A549 (cell line): ENCODE measurements around the gene PRX. TPM values are rescaled to one million over a fixed set of nuclear protein-coding genes. Genes with fewer than 3 reads are reported as not detected.
A peak's percentile ranks its signal among the peaks of the same experiment; 100 is the strongest.

Source experiments
- ATAC-seq, 2 experiments: fragments of 200-7000 bp in 1 of 2; fragments of >200 bp in 1 of 2; cut with Nextera tagmentation in 1 of 2; cut with Tn5 transposase in 1 of 2; 3 replicates each; pipeline versions ENCODE4 v1.8.0 to v1.9.1; 2018 to 2020; ENCODE audit warnings: mild to moderate bottlenecking in 1 of 2, moderate library complexity in 1 of 2
- CTCF ChIA-PET: fragments of 300-600 bp; sonication (Branson Sonifier 250); formaldehyde crosslinking; extraction: SDS; loops from one replicate; lab custom pipeline; 2021; ENCODE audit warnings: antibody characterized with exemption, inconsistent platforms; lab: Yijun Ruan, JAX
- POLR2A ChIA-PET: fragments of 350-600 bp; formaldehyde crosslinking; extraction: SDS; loops from one replicate; lab custom pipeline; 2021; ENCODE audit warnings: antibody characterized with exemption, inconsistent platforms; lab: Yijun Ruan, JAX
- DNase-seq, 2 experiments: peaks; one replicate each; pipeline versions ENCODE4 v3.0.0 to v3.0.0-alpha.2; 2011 to 2016; ENCODE audit warnings: low read depth in 1 of 2, low spot score in 1 of 2
- FAIRE-seq: peaks from 2 replicates; lab custom pipeline; 2011; peaks lifted over from hg19 to GRCh38; lab: Jason Lieb, UNC
- H3K27ac ChIP-seq, 2 experiments: fragments of >200 bp; sonication (Bioruptor Twin); formaldehyde crosslinking; 3 replicates each; pipeline ENCODE4 v1.5.1; 2016 to 2017
- H3K4me1 ChIP-seq: fragments of >200 bp; sonication (Bioruptor Twin); formaldehyde crosslinking; 3 replicates; pipeline ENCODE4 v1.6.1; 2016
- H3K4me2 ChIP-seq: fragments of >200 bp; sonication (Bioruptor Twin); formaldehyde crosslinking; 3 replicates; pipeline ENCODE4 v1.6.1; 2016
- H3K4me3 ChIP-seq: fragments of >200 bp; sonication (Bioruptor Twin); formaldehyde crosslinking; 3 replicates; pipeline ENCODE4 v1.5.1; 2016
- H3K9me3 ChIP-seq: fragments of >200 bp; sonication (Bioruptor Twin); formaldehyde crosslinking; 3 replicates; pipeline ENCODE4 v1.6.1; 2016
- BHLHE40 ChIP-seq: IDR thresholded peaks from 2 replicates; pipeline ENCODE4 v1.6.1; 2012; ENCODE audit warnings: low read depth, low read length, inconsistent platforms
- EHF ChIP-seq: fragments of 250-450 bp; sonication (Bioruptor Pico); IDR thresholded peaks from 2 replicates; pipeline ENCODE4 v1.5.0; 2020; ENCODE audit warnings: mild to moderate bottlenecking
- EHMT2 ChIP-seq: fragments of 200-600 bp; sonication (generic); IDR thresholded peaks from 2 replicates; pipeline ENCODE4 v1.6.1; 2016; ENCODE audit warnings: antibody characterized with exemption, low read depth, mild to moderate bottlenecking, moderate library complexity
- EP300 ChIP-seq, 2 experiments: fragments of >200 bp; sonication (Bioruptor Twin); formaldehyde crosslinking; IDR thresholded peaks; 2 replicates in 1 of 2; 3 replicates in 1 of 2; pipeline ENCODE4 v1.6.1; 2016 to 2017
- FOXS1 ChIP-seq: fragments of 250-450 bp; sonication (Bioruptor Pico); IDR thresholded peaks from 2 replicates; pipeline ENCODE4 v1.5.0; 2020; ENCODE audit warnings: mild to moderate bottlenecking, moderate library complexity
- GATA3 ChIP-seq: IDR thresholded peaks from 2 replicates; pipeline ENCODE4 v1.6.1; 2012; ENCODE audit warnings: borderline replicate concordance
- JUN ChIP-seq, 2 experiments: fragments of >200 bp; sonication (Bioruptor Twin); formaldehyde crosslinking; IDR thresholded peaks; 2 replicates in 1 of 2; 3 replicates in 1 of 2; pipeline ENCODE4 v1.6.1; 2016 to 2017
- MAZ ChIP-seq: fragments of 150-350 bp; IDR thresholded peaks from 2 replicates; pipeline ENCODE4 v1.6.1; 2014; ENCODE audit warnings: antibody characterized with exemption, low read depth, low read length, borderline replicate concordance
- MYC ChIP-seq: IDR thresholded peaks from 2 replicates; pipeline ENCODE4 v1.6.1; 2012; ENCODE audit warnings: mild to moderate bottlenecking, inconsistent platforms, low read length, improper control_type of control experiment, borderline replicate concordance
- NFE2L2 ChIP-seq: fragments of 150-350 bp; conservative IDR thresholded peaks from 2 replicates; pipeline ENCODE4 v1.6.1; 2014; ENCODE audit warnings: low read length
- NPAS2 ChIP-seq: fragments of 250-450 bp; sonication (Bioruptor Pico); IDR thresholded peaks from 2 replicates; pipeline ENCODE4 v1.8.0; 2022; ENCODE audit warnings: mild to moderate bottlenecking, moderate library complexity, borderline replicate concordance
- PHF8 ChIP-seq: fragments of 200-600 bp; sonication (generic); IDR thresholded peaks from 2 replicates; pipeline ENCODE4 v1.6.1; 2016; ENCODE audit warnings: low read depth, mild to moderate bottlenecking, antibody characterized with exemption, moderate library complexity, borderline replicate concordance
- POLR2A ChIP-seq: IDR thresholded peaks from 2 replicates; pipeline ENCODE4 v1.6.1; 2012; ENCODE audit warnings: mild to moderate bottlenecking, low read length
- POLR2AphosphoS2 ChIP-seq: conservative IDR thresholded peaks from 2 replicates; pipeline ENCODE4 v1.6.1; 2012; ENCODE audit warnings: low read length, improper control_type of control experiment, inconsistent platforms
- RARB ChIP-seq: fragments of 250-450 bp; sonication (Bioruptor Pico); IDR thresholded peaks from 2 replicates; pipeline ENCODE4 v1.8.0; 2021; ENCODE audit warnings: mild to moderate bottlenecking, moderate library complexity
- RFX5 ChIP-seq: fragments of 450-650 bp; IDR thresholded peaks from 2 replicates; pipeline ENCODE4 v1.7.1; 2014; ENCODE audit warnings: antibody characterized with exemption, mild to moderate bottlenecking, moderate library complexity
- SREBF2 ChIP-seq: fragments of 450-650 bp; IDR thresholded peaks from 2 replicates; pipeline ENCODE4 v1.6.1; 2014; ENCODE audit warnings: mild to moderate bottlenecking, moderate library complexity
- ZC3H11A ChIP-seq: fragments of 450-650 bp; IDR thresholded peaks from 2 replicates; pipeline ENCODE4 v1.6.1; 2014; ENCODE audit warnings: antibody characterized with exemption, mild to moderate bottlenecking
- WGBS: methylation state at CpG from one replicate; pipeline ENCODE4 v1.1.6; 2017; ENCODE audit errors: missing lambda C conversion rate; 5-methylcytosine and 5-hydroxymethylcytosine counted together
- polyA plus RNA-seq, 4 experiments: library from polyadenylated mRNA; depleted of rRNA in 3 of 4; stranded (reverse); fragments of >200 nt; fragmentation: RNase III in 1 of 4; extraction: RNeasy Plus Mini Kit Qiagen cat#74134 plus additional on column Dnase treatment in 1 of 4; gene quantifications; 2 replicates in 3 of 4; 3 replicates in 1 of 4; pipeline ENCODE4 v1.2.3, GENCODE V29; 2011 to 2017
- TF ChIP-seq, protein P1 (sequence below): IDR thresholded peaks from 2 replicates; pipeline ENCODE4 v1.6.1; 2012; ENCODE audit warnings: low read depth, borderline replicate concordance
- TF ChIP-seq, protein P2 (sequence below): fragments of >200 bp; sonication (Bioruptor Twin); formaldehyde crosslinking; IDR thresholded peaks from 3 replicates; pipeline ENCODE4 v1.6.1; 2016
- TF ChIP-seq, protein P3 (sequence below): IDR thresholded peaks from 2 replicates; pipeline ENCODE4 v1.6.1; 2012
- TF ChIP-seq, protein P4 (sequence below): IDR thresholded peaks from 2 replicates; pipeline ENCODE4 v1.6.1; 2012

Gene PRX
- polyA plus RNA-seq, 2 of the 4 experiments (the other 2 are of a cell fraction), result 1.6 to 1.8 TPM

DNA sequence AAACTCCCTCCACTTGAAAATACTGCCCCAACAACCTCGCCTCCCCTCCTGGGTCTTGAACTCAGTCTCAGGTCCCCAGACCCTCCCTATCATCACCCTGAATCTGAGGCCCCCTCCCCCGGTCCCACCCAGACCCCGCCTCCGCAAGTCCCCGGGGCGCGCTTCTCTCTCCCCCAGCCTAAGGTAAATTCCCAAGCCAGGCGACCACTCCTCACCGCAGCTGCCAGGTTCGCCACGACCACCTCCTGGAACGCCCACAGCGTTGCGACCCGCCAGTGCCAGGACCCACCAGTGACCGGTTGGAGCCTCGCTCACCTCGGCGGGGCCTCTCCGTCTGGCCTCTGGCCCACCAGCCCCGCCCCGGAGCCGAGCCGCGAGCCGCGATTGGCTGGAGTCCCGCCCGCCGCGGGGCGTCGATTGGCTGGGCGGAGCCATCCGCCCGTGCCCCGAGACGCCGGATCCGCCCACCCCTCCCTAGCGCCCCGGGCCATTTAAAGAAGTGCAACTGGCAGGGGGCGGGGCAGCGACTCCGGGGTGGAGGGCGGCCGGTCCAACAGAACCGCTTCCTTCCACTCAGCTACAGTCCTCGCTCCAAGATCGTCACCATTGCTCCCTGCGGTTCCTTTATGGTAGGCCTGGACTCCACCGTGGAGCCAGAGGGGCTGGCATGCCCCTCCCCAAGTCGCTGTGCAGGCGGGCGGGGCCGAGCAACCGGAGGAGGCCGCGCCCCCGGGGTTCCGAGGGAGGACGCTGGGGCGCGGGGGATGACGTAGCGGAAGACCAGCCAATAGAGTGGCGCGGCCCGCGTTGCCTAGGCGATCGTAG, 31.0 kb upstream of the PRX start, which contains the start of gene SERTAD3:
TSS of gene SERTAD3 (minus strand) at position 336 of the 825 bp plus-strand sequence. CDS start 2,255 bp downstream, outside the sequence.
- ChIA-PET POLR2A (interaction anchor here (0.6 to 8.8 kb wide), 18 partner anchors 9 to 1309 kb away, joined by 3 to 208 read pairs (median 6); partner anchors contain the start of genes BLVRB, C19orf47, PLD3 and SERTAD1), CTCF (interaction anchor here (0.6 to 46.6 kb wide), 14 partner anchors 10 to 301 kb away, joined by 3 to 950 read pairs (median 5); partner anchors contain the start of genes BLVRB, PRX, SERTAD1 and SPTBN4)
- Histone ChIP-seq H3K27ac (peak within 1 kb of the TSS; percentile 88 to 97), H3K4me1 (peaks cover 23% of the 10 kb centered on the region), H3K4me2 (peak within 1 kb of the TSS; percentile 95), H3K4me3 (peak within 1 kb of the TSS; percentile 80), H3K9me3 (no peaks in the 10 kb centered on the region)
- ATAC-seq (peak; percentile 74 to 84), DNase-seq (peak; percentile 99 to 100), FAIRE-seq (peak; percentile 72)
- TF ChIP-seq POLR2A (peak; percentile 97), SREBF2 (no peak), NPAS2 (CRISPR knock-in tag) (no peak), MAZ (peak; percentile 53; the same call in 1 of the 2 replicates), ZC3H11A (no peak), NFE2L2 (no peak), POLR2AphosphoS2 (0 out of 2 replicates have a peak, but pooled peaks have one; percentile 78), EHF (CRISPR knock-in tag) (no peak), FOXS1 (CRISPR knock-in tag) (no peak), GATA3 (0 out of 2 replicates have a peak, but pooled peaks have one; percentile 10), RARB (CRISPR knock-in tag) (0 out of 2 replicates have a peak, but pooled peaks have one; percentile 4), MYC (peak; percentile 25; the same call in 1 of the 2 replicates), BHLHE40 (peak; percentile 58), EHMT2 (no peak), EP300 (IDR thresholded peaks at IDR 0.05) (no peak), PHF8 (peak; percentile 76), JUN (IDR thresholded peaks at IDR 0.05) (peak in 1 of 2 experiments; percentile 81; a peak in 3 of 5 replicates), RFX5 (peak; percentile 29)
- TF ChIP-seq, protein P1, sequence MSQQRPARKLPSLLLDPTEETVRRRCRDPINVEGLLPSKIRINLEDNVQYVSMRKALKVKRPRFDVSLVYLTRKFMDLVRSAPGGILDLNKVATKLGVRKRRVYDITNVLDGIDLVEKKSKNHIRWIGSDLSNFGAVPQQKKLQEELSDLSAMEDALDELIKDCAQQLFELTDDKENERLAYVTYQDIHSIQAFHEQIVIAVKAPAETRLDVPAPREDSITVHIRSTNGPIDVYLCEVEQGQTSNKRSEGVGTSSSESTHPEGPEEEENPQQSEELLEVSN, result peak; percentile 48
- TF ChIP-seq, protein P2, sequence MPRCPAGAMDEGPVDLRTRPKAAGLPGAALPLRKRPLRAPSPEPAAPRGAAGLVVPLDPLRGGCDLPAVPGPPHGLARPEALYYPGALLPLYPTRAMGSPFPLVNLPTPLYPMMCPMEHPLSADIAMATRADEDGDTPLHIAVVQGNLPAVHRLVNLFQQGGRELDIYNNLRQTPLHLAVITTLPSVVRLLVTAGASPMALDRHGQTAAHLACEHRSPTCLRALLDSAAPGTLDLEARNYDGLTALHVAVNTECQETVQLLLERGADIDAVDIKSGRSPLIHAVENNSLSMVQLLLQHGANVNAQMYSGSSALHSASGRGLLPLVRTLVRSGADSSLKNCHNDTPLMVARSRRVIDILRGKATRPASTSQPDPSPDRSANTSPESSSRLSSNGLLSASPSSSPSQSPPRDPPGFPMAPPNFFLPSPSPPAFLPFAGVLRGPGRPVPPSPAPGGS, result peak; percentile 92
- TF ChIP-seq, protein P3, sequence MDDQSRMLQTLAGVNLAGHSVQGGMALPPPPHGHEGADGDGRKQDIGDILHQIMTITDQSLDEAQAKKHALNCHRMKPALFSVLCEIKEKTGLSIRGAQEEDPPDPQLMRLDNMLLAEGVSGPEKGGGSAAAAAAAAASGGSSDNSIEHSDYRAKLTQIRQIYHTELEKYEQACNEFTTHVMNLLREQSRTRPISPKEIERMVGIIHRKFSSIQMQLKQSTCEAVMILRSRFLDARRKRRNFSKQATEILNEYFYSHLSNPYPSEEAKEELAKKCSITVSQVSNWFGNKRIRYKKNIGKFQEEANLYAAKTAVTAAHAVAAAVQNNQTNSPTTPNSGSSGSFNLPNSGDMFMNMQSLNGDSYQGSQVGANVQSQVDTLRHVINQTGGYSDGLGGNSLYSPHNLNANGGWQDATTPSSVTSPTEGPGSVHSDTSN, result 0 out of 2 replicates have a peak, but pooled peaks have one; percentile 9
- TF ChIP-seq, protein P4, sequence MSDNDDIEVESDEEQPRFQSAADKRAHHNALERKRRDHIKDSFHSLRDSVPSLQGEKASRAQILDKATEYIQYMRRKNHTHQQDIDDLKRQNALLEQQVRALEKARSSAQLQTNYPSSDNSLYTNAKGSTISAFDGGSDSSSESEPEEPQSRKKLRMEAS, result peak; percentile 68
- 1% methylated on average over 48 of the region's 72 CpGs for WGBS
